Gastroesophageal sphincter (tissue), 3 donors: ENCODE results near the gene SPON2.

ENCODE experiments used
- EP300 ChIP-seq: sonication (generic); formaldehyde crosslinking; IDR thresholded peaks from one replicate; pipeline ENCODE4 v1.6.1; 2017; ENCODE audit warnings: antibody characterized with exemption, mild to moderate bottlenecking
- POLR2A ChIP-seq, 2 donors: fragments of 450-650 bp; IDR thresholded peaks; one replicate each; pipeline ENCODE4 v1.6.1; 2017; ENCODE audit warnings: antibody characterized with exemption in 2 of 2, mild to moderate bottlenecking in 2 of 2, moderate library complexity in 1 of 2
- POLR2AphosphoS5 ChIP-seq: sonication (generic); formaldehyde crosslinking; IDR thresholded peaks from one replicate; pipeline ENCODE4 v1.6.1; 2017; ENCODE audit warnings: antibody characterized with exemption
- TF ChIP-seq, protein P1 (sequence below), 4 experiments: fragments of 200-600 bp in 2 of 4; fragments of 450-650 bp in 2 of 4; sonication (generic) in 1 of 4; IDR thresholded peaks; one replicate each; pipeline ENCODE4 v1.5.1; 2017 to 2019; ENCODE audit warnings: antibody characterized with exemption in 4 of 4, mild to moderate bottlenecking in 2 of 4, moderate library complexity in 2 of 4

DNA sequence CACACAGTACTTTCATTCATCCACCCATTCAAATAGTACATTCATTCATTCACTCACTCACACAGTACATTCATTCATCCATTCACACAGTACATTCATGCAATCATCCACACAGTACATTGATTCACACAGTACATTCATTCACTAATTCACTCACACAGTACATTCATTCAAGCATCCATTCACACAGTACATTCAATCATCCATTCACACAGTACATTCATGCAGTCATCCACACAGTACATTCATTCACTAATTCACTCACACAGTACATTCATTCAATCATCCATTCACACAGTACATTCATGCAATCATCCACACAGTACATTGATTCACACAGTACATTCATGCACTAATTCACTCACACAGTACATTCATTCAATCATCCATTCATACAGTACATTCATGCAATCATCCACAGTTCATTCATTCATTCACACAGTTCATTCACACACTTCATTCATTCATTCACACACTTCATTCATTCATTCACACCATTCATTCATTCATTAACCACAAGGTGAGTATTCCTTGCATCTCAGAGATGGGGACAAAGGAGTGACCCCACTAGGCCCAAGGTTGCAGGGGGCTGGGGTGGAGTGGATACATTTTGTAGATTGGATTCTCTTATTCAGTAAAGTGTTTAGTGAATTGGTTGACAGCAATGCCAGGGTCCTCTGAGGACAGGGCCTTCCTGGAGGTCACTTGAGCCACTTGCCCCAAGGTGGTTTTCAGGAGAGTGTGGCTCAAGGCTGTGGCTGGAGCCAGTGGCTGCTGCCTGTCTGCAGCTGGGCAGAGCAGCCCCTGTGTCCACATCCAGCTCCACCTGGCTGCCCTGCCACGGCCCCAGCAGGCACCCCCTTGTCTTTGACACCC lies 4.3 kb upstream of the SPON2 start:
- TF ChIP-seq EP300 = no peak
- TF ChIP-seq, protein P1, sequence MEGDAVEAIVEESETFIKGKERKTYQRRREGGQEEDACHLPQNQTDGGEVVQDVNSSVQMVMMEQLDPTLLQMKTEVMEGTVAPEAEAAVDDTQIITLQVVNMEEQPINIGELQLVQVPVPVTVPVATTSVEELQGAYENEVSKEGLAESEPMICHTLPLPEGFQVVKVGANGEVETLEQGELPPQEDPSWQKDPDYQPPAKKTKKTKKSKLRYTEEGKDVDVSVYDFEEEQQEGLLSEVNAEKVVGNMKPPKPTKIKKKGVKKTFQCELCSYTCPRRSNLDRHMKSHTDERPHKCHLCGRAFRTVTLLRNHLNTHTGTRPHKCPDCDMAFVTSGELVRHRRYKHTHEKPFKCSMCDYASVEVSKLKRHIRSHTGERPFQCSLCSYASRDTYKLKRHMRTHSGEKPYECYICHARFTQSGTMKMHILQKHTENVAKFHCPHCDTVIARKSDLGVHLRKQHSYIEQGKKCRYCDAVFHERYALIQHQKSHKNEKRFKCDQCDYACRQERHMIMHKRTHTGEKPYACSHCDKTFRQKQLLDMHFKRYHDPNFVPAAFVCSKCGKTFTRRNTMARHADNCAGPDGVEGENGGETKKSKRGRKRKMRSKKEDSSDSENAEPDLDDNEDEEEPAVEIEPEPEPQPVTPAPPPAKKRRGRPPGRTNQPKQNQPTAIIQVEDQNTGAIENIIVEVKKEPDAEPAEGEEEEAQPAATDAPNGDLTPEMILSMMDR (IDR thresholded peaks at IDR 0.05) = no peak
- no peak for TF ChIP-seq POLR2A (IDR thresholded peaks at IDR 0.05)
- TF ChIP-seq POLR2AphosphoS5 = no peak
